Activated CD8-positive, alpha-beta memory T cell treated with anti-CD3 and anti-CD28 coated beads, Interleukin-2, amount 10 ng/mL, durations not matched to agents 7 days and 5 days (primary cell): Measurements from ENCODE around the gene CLN6. TPM values are rescaled to one million over a fixed set of nuclear protein-coding genes. Genes with fewer than 3 reads are reported as not detected.

Experiments
- ATAC-seq: fragments of 150-1000 bp; cut with Tn5 transposase; one replicate; pipeline ENCODE4 v1.10.0; 2021; ENCODE audit warnings: moderate library complexity
- CTCF ChIA-PET: fragments of 350-600 bp; sonication (Branson Sonifier 250); formaldehyde crosslinking; loops from one replicate; lab custom pipeline; 2021; ENCODE audit warnings: antibody characterized with exemption; lab: Charles Lee
- DNase-seq: peaks from one replicate; pipeline ENCODE4 v3.0.0-alpha.2; 2020
- H3K27ac Mint-ChIP-seq: one replicate; pipeline ENCODE4 v1.8.0; 2021; ENCODE audit warnings: mild to moderate bottlenecking, mixed read lengths
- H3K27me3 Mint-ChIP-seq: one replicate; pipeline ENCODE4 v1.8.0; 2021; ENCODE audit warnings: mixed read lengths
- H3K36me3 Mint-ChIP-seq: one replicate; pipeline ENCODE4 v1.8.0; 2021; ENCODE audit warnings: mild to moderate bottlenecking, mixed read lengths
- H3K4me1 Mint-ChIP-seq: one replicate; pipeline ENCODE4 v1.8.0; 2021; ENCODE audit warnings: mixed read lengths
- H3K4me3 Mint-ChIP-seq: one replicate; pipeline ENCODE4 v1.8.0; 2021; ENCODE audit warnings: mild to moderate bottlenecking, moderate library complexity, mixed read lengths
- H3K9me3 Mint-ChIP-seq: one replicate; pipeline ENCODE4 v1.8.0; 2022; ENCODE audit warnings: low read depth, mixed read lengths
- total RNA-seq, 2 experiments: library from RNA; stranded (reverse); gene quantifications; one replicate each; pipeline ENCODE4 v1.2.3, GENCODE V29; 2021

Gene CLN6
- total RNA-seq, 2 experiments from 2014 or later = 60.2 to 64.6 TPM

- peaks cover 47% of the 10 kb centered on the region for H3K27me3 Mint-ChIP-seq
- H3K4me1 Mint-ChIP-seq = no peaks in the 10 kb centered on the region
- no peak overlapping the region for H3K27ac Mint-ChIP-seq
- DNase-seq = no peak
- no peak for ATAC-seq
- no peaks in the 10 kb centered on the region for H3K36me3 Mint-ChIP-seq
- H3K4me3 Mint-ChIP-seq = no peak overlapping the region
- CTCF ChIA-PET = interaction anchor here (0.9 to 1.2 kb wide), 3 partner anchors 13 to 40 kb away, joined by 3 to 5 read pairs (median 3); no protein-coding TSS in a partner anchor
- no peaks in the 10 kb centered on the region for H3K9me3 Mint-ChIP-seq
Observed at GRCh38 chr15:68265674-68266073, 36.1 kb upstream of the CLN6 start.

GRCh38 chr15:68265081-68265480 lies 35.6 kb upstream of the CLN6 start:
- H3K9me3 Mint-ChIP-seq = no peaks in the 10 kb centered on the region
- H3K27me3 Mint-ChIP-seq = peaks cover 47% of the 10 kb centered on the region
- H3K4me3 Mint-ChIP-seq = no peak overlapping the region
- H3K27ac Mint-ChIP-seq = no peak overlapping the region
- DNase-seq (no peak), ATAC-seq (no peak)
- CTCF ChIA-PET = interaction anchor here (0.9 to 1.6 kb wide), 4 partner anchors 12 to 41 kb away, joined by 3 to 5 read pairs (median 4); partner anchors contain the start of gene FEM1B
- no peaks in the 10 kb centered on the region for H3K4me1 Mint-ChIP-seq
- no peaks in the 10 kb centered on the region for H3K36me3 Mint-ChIP-seq

GRCh38 chr15:68264282-68264681 lies 34.8 kb upstream of the CLN6 start:
- CTCF ChIA-PET = interaction anchor here (0.5 to 1.7 kb wide), 5 partner anchors 12 to 984 kb away, joined by 3 to 6 read pairs (median 4); partner anchors contain the start of gene FEM1B
- Mint-ChIP-seq H3K27ac (no peak overlapping the region), H3K27me3 (peaks cover 47% of the 10 kb centered on the region), H3K36me3 (no peaks in the 10 kb centered on the region), H3K9me3 (no peaks in the 10 kb centered on the region), H3K4me3 (no peak overlapping the region), H3K4me1 (no peaks in the 10 kb centered on the region)
- ATAC-seq (no peak), DNase-seq (no peak)

DNA sequence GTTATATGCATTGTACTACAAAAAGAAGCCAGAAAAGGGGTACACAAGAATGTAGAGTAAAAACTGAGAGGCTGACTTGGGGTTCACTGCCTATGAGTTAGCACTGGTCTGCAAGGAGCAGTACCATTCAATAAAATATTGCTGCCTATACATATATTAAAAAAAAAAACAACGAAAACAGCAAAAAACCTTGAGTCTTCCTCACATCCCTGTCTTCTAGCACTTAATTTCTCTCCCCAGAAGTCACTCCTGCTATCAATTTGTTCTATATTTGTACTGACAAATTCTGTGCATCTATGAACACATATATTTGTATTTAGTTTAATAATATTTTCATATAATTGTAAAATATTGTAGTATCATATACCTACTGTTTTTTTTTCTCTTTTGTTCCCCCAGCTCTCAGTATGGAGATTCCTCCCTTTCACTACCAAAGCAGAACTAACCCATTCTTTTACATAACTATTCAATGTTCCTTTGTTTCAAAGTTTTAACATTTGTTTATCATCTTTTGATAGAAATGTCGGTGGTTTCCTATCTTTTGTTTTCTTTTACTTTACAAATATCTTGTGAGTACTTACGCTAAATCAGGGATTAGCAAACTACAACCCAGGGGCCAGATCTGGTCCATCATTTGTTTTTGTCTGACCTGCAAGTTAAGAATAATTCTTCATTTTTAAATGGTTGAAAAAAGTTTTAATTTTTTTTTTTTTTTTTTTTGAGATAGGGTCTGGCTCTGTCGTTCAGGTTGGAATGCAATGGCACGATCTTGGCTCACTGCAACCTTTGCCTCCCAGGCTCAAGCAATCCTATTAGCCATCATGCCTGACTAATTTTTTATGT lies 33.2 kb upstream of the CLN6 start:
- ATAC-seq = no peak
- H3K4me1 Mint-ChIP-seq = no peaks in the 10 kb centered on the region
- no peak overlapping the region for H3K27ac Mint-ChIP-seq
- CTCF ChIA-PET = interaction anchor here (1.1 to 1.7 kb wide), 2 partner anchors 10 to 44 kb away, joined by 4 to 6 read pairs; no protein-coding TSS in a partner anchor
- H3K9me3 Mint-ChIP-seq = no peaks in the 10 kb centered on the region
- H3K36me3 Mint-ChIP-seq = no peaks in the 10 kb centered on the region
- no peak for DNase-seq
- H3K4me3 Mint-ChIP-seq = no peak overlapping the region
- peaks cover 40% of the 10 kb centered on the region for H3K27me3 Mint-ChIP-seq

DNA sequence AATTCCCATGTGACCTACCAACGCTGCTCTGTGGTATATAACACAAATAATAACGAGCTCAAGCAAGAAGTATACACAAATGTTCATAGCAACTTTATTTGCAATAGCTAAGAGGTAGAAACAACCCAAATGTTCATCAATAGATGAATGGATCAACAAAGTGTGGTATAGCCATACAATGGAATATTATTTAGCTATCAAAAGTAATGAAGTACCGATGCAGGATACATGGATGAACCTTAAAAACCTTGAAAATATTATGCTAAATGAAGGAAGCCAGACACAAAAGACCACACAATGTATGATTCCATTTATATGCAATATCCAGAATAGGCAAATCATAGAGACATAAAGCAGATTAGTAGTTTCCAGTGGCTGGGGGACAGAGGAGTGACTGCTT lies 32.5 kb upstream of the CLN6 start:
- no peaks in the 10 kb centered on the region for H3K4me1 Mint-ChIP-seq
- H3K36me3 Mint-ChIP-seq = no peaks in the 10 kb centered on the region
- H3K27ac Mint-ChIP-seq = no peak overlapping the region
- CTCF ChIA-PET = interaction anchor here (1.1 kb wide), 1 partner anchor 9 kb away, joined by 4 read pairs; no protein-coding TSS in a partner anchor
- DNase-seq (no peak), ATAC-seq (no peak)
- H3K9me3 Mint-ChIP-seq = no peaks in the 10 kb centered on the region
- H3K27me3 Mint-ChIP-seq = peaks cover 38% of the 10 kb centered on the region
- H3K4me3 Mint-ChIP-seq = no peak overlapping the region

DNA sequence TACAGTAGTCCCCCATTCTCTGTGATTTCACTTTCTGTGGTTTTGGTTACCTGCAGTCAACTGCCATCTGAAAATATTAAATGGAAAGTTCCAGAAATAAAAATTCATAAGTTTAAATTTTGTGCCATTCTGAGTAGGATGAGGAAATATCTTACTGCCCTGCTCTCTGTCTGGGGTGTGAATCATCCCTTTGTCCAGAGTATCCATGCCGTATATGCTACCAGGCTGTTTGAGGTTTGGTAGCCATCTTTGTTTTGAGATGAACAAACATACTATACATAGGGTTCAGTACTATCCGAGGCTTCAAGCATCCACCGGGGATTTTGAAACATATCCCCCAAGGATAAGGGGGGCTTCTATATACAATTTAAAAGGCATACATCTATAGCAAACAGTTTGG lies 31.7 kb upstream of the CLN6 start:
- no peaks in the 10 kb centered on the region for H3K36me3 Mint-ChIP-seq
- no peak for ATAC-seq
- CTCF ChIA-PET = interaction anchor here (1.1 kb wide), 1 partner anchor 9 kb away, joined by 4 read pairs; no protein-coding TSS in a partner anchor
- no peaks in the 10 kb centered on the region for H3K9me3 Mint-ChIP-seq
- H3K27ac Mint-ChIP-seq = no peak overlapping the region
- H3K4me3 Mint-ChIP-seq = no peak overlapping the region
- DNase-seq = no peak
- peaks cover 40% of the 10 kb centered on the region for H3K27me3 Mint-ChIP-seq
- peaks cover 2% of the 10 kb centered on the region for H3K4me1 Mint-ChIP-seq

DNA sequence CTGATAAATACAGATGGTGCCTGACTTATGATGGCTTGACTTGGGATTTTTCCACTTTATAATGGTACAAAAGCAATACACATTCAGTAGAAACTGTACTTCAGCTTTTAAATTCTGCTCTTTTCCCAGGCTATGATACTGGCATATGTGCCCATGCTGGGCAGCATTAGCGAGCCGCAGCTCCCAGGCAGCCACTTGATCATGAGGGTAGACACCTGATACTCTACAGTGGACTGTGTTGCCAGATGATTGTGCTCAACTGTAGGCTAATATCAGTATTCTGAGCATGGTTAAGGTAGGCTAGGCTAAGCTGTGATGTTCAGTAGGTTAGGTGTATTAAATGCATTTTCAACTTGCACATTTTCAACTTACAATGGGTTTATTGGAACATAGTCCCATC lies 30.4 kb upstream of the CLN6 start:
- ATAC-seq = no peak

DNA sequence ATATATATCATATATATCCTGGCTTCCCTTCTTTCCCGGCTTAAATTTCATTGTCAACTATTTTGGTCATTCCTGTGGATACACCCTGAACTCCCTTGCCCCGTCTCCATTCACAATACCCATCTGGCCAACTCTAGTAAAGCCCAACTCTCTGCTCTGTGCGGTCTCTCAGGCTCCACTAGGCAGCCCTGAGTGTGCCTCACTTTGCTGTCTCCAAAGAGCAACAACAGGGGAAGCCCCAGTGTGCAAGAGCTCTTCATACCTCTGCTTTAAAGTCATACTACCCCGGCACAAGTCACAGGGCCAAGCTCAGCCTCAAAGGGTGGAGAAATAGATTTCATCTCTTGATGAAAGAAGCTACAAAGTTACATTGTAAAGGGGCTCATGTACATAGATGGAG lies 29.2 kb upstream of the CLN6 start:
- Mint-ChIP-seq H3K27me3 (peaks cover 38% of the 10 kb centered on the region), H3K9me3 (no peaks in the 10 kb centered on the region), H3K27ac (no peak overlapping the region), H3K4me1 (peaks cover 2% of the 10 kb centered on the region), H3K36me3 (no peaks in the 10 kb centered on the region), H3K4me3 (no peak overlapping the region)
- DNase-seq (no peak), ATAC-seq (no peak)
- CTCF ChIA-PET = interaction anchor here (1.1 kb wide), 1 partner anchor 19 kb away, joined by 3 read pairs; the partner anchor contains the start of gene FEM1B

More for the DNA sequence above, 30.4 kb upstream of the CLN6 start:
- Mint-ChIP-seq H3K27ac (no peak overlapping the region), H3K4me1 (peaks cover 2% of the 10 kb centered on the region), H3K36me3 (no peaks in the 10 kb centered on the region), H3K9me3 (no peaks in the 10 kb centered on the region), H3K4me3 (no peak overlapping the region), H3K27me3 (peaks cover 42% of the 10 kb centered on the region)
- DNase-seq = no peak
- CTCF ChIA-PET = interaction anchor here (0.7 to 1.4 kb wide), 3 partner anchors 8 to 376 kb away, joined by 3 to 4 read pairs (median 4); no protein-coding TSS in a partner anchor

- H3K9me3 Mint-ChIP-seq = no peaks in the 10 kb centered on the region
- CTCF ChIA-PET = interaction anchor here (0.9 kb wide), 2 partner anchors 20 to 50 kb away, joined by 4 read pairs; partner anchors contain the start of gene FEM1B
- no peak overlapping the region for H3K27ac Mint-ChIP-seq
Observed at GRCh38 chr15:68256675-68257450, 27.3 kb upstream of the CLN6 start.

GRCh38 chr15:68252925-68253534 lies 23.5 kb upstream of the CLN6 start:
- peak; percentile 78 for ATAC-seq
- Mint-ChIP-seq H3K27me3 (peaks cover 40% of the 10 kb centered on the region), H3K4me3 (no peak overlapping the region), H3K27ac (no peak overlapping the region), H3K4me1 (peaks cover 2% of the 10 kb centered on the region), H3K36me3 (no peaks in the 10 kb centered on the region), H3K9me3 (no peaks in the 10 kb centered on the region)
- CTCF ChIA-PET = interaction anchor here (0.6 to 5.3 kb wide), 31 partner anchors 9 to 421 kb away, joined by 3 to 90 read pairs (median 4); partner anchors contain the start of genes CLN6, FEM1B and PIAS1
- no peak for DNase-seq

More at GRCh38 chr15:68256675-68257450, 27.3 kb upstream of the CLN6 start:
- Mint-ChIP-seq H3K4me3 (peak overlapping the region; percentile 47), H3K4me1 (peaks cover 2% of the 10 kb centered on the region), H3K36me3 (no peaks in the 10 kb centered on the region), H3K27me3 (peaks cover 30% of the 10 kb centered on the region)
- DNase-seq (peak; percentile 71), ATAC-seq (peak; percentile 65)

DNA sequence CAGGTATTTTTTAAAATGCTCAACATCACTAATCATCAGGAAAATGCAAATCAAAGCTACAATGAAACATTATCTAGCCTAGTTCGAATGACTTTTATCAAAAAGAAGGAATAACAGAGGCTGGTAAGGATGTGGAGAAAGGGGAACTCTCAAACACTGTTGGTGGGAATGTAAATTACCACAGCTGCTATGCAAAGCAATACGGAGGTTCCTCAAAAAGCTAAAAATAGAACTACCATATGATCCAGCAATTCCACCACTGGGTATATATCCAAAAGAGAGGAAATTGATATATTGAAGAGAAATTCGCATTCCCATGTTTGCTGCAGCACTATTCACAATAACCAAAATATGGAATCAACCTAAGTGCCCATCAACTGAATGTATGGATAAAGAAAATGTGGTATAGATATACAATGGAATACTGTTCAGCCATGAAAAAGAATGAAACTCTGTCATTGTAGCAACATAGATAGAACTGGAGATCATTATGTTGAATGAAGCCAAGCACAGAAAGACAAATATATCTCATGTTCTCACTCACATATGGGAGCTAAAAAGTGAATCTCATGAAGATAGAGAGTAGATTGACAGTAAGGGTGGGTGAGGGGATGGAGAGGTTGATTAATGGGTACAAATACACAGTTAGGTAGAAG lies 19.7 kb upstream of the CLN6 start:
- H3K27me3 Mint-ChIP-seq = peaks cover 39% of the 10 kb centered on the region
- H3K27ac Mint-ChIP-seq = no peak overlapping the region
- H3K9me3 Mint-ChIP-seq = peaks cover under 1% of the 10 kb centered on the region
- DNase-seq (no peak), ATAC-seq (no peak)
- H3K4me1 Mint-ChIP-seq = no peaks in the 10 kb centered on the region
- CTCF ChIA-PET = interaction anchor here (1.4 to 5.3 kb wide), 2 partner anchors 45 to 55 kb away, joined by 4 to 90 read pairs; no protein-coding TSS in a partner anchor
- no peak overlapping the region for H3K4me3 Mint-ChIP-seq
- no peaks in the 10 kb centered on the region for H3K36me3 Mint-ChIP-seq

DNA sequence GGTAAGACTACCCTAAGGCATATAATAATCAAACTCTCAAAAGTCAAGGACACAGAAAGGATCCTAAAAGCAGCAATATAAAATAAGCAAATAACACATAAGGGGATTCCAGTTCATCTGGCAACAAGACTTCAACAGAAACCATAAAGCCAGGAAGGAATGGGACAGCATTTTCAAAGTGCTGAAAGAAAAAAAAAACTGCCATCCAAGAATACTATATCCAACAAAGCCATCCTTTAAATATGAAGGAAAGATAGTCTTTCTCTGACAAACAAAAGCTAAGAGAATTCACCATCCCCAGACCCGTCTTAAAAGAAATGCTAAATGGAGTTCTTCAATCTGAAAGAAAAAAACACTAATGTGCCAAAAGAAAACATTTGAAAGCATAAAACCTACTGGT lies 14.7 kb upstream of the CLN6 start:
- peaks cover 1% of the 10 kb centered on the region for H3K36me3 Mint-ChIP-seq
- H3K9me3 Mint-ChIP-seq = peaks cover 3% of the 10 kb centered on the region
- ATAC-seq (no peak), DNase-seq (no peak)
- CTCF ChIA-PET = interaction anchor here (0.6 to 1.5 kb wide), 3 partner anchors 33 to 71 kb away, joined by 3 to 8 read pairs (median 3); no protein-coding TSS in a partner anchor
- no peak overlapping the region for H3K4me3 Mint-ChIP-seq
- H3K27ac Mint-ChIP-seq = no peak overlapping the region
- no peaks in the 10 kb centered on the region for H3K4me1 Mint-ChIP-seq
- peaks cover 34% of the 10 kb centered on the region for H3K27me3 Mint-ChIP-seq
